Stimulated activated CD4-positive, alpha-beta T cell treated with anti-CD3 and anti-CD28 coated beads, Interleukin-4, amount 100 ng/mL, for 48 hours (primary cell): Measurements from ENCODE around the gene ANKS1B.
"Not testable (repeated sequence)": the region's sequence is repeated elsewhere in the genome, so short reads cannot be mapped to it uniquely, and the experiment has no call there.

Experiments used
- DNase-seq, 2 donors: peaks; one replicate each; pipeline ENCODE4 v3.0.0-alpha.2; 2020; ENCODE audit warnings: low read depth in 2 of 2

ANKS1B gene

DNA sequence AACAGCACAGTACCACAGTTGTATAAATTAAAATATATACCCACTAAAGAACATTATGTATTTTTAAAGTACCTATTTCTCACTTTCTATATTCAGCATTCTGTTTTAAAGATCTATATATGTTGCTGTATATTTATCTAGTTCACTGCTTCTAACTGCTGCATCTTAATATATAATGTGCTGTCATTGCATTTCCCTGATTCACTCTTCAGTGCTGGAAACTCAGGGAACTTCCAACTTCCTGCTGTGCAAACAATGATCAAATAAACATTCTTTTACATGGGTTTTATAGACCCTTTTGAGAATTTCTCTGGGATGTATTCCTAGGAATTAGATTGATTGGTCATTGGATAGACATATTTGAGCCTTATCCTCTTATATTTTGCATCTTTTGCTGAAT lies 960.5 kb downstream of the ANKS1B start:
- DNase-seq = no peak

DNA sequence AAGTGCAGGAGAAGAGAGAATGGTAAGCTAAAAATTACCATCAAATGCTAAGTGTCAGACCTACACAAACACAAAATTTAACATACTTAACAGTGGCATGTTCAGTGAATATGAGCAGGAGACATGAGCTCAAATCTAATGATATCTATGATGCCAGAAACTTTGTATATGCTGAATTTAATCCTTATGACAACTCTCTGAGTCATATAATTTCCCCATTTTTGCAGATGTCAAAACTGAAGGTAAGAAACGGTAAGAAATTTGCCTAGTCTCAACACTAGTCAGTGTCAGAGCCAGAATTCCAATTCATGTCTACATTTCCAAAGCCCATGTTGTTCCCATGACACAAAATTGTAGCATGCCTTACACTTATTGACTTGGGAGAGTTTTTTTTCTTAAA lies 963.9 kb downstream of the ANKS1B start:
- no peak for DNase-seq

DNA sequence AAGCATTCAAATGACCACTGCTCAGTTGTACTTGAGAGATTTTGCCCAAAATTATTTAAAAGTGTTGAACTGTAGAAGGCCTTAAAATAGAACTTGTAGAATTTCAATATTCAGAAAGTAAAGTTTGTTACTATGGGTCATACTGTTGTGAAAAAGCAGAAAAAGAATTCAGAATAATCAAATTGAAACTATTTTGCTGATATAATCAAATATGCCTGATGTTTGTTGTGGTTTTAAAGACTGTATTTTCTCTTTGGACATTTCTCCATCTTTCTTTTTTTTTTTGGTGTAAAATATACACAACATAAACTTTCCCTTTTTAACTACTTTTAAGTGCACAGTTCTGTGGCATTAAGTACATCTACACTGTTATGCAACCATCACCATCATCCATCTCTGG lies 964.9 kb downstream of the ANKS1B start:
- no peak for DNase-seq

DNA sequence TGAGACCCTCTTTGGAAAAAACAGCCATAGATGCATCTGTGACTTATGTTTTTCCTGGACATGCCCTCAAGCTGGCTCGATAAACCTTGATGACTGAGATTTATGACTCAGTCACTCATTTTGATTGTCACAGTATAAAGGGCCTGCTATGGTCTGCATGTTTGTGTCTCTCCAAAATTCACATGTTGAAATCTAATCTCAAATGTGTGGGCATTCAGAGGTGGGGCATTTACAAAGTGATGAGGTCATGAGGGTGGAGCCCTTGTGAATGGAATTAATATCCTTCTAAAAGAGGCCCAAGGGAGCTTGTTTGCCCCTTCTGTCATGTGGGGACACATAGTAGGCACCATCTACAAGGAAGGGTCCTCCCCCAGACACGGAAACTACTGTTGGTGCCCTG lies 966.8 kb downstream of the ANKS1B start:
- DNase-seq = no peak

DNA sequence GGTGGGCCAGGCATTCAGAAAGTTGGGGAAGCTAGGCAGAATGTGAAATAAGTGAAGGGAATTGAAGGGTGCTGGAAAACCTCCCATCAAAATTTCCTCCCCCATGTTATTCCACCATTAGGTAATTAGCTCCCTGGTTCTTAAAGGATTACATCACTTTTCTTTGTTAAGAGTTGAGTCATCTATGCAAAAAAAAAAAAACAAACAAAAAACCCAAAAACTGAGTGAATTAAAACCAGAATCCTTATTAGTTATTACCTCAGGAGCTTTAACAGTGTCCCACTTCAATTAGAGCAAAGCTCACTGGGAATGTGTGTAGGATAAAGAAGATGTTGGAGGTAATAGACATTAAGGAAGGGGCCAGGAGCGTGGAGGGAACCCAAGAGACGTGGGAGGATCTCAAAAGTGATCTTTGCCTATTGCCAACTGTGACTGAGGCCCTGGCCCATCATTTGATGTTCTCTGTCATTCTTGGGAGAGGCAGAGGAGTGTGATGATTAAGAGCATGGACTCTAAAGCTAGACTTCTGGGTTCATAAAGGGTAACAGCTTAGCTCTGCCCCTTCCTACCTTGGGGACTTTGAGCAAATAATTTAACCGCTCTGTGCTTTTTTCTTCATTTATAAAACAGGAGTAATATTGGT lies 975.0 kb downstream of the ANKS1B start:
- DNase-seq = no peak

DNA sequence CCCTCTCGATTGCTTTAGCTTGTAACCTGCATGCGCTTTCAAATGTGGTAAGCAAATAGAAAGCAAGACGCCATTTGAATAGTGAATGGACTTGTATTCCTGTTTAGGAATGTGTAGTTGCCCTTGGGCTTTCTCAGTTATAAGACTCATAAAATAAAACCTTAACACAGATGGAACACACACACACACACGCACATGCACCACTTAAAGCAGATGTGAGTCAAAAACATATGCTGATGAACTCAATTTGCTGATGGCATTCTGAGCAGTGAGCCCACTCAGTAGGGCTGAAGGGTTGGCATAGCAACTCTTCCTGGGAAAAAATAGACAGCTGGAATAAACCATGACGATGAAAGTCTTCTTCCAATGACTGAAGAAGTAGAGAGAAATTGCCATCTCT lies 979.1 kb downstream of the ANKS1B start:
- DNase-seq = no peak

DNA sequence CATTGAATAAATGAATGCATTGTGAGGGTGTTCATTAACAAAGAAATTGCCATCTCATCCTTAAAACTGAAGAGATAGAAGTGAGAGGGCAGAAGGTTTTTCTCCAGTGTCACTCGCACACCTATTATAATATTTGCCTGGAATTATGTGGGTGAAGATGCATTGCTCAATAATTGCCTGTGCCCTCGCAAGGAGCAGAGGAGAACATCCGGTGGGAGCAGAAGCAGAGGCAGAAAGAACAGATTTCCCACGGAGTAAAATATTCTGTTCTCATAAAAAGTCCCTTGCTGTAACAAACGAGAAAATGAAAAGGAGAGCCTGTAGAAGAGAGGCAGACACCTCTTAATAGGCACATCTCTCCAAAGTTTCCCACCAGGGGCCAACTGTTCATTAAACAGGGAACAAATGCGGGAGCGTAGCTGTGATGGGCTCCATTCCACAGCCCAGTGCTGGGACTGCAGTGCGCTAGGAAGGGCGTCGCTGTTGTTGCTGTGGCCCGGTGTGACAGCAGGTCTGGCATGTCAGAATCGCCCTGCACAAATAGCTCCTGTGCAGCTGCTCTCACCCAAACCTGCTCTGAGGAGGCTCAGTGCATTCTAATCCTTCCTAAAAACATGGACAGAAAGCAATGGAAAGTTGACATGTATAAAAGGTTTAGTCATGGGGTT lies 979.8 kb downstream of the ANKS1B start:
- DNase-seq = no peak

DNA sequence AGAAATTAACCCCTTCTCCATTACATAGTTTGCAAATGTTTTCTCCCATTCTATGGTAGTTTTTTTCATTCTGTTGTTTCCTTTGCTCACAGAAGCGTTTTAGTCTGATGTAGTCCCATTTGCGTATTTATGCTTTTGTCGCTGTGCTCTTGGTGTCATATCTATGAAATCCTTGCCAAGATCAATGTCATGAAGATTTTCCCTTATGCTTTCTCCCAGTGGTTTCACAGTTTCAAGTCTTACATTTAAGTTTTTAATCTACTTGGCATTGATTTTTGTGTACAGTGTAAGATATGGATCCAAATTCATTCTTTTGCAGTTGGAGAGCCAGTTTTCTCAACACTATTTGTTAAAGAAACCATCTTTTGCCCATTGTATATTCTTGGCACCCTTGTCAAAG lies 982.0 kb downstream of the ANKS1B start:
- DNase-seq = no peak

DNA sequence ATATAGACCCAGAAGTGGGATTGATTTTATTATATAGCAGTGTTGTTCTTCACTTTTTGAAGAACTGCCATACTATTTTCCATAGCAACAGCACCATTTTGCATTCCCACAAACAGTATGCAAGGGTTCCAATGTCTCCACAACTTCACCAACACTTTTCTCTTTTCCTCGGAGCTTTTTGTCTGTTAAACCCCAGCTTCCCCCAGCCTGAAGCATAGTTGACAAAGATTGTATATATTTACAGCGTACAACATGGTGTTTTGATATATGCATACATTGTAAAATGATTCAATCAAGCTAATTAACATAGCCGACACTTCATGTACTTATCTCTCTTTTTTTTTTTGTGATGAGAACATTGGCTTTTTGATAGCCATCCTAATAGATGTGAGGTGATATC lies 982.6 kb downstream of the ANKS1B start:
- no peak for DNase-seq

DNA sequence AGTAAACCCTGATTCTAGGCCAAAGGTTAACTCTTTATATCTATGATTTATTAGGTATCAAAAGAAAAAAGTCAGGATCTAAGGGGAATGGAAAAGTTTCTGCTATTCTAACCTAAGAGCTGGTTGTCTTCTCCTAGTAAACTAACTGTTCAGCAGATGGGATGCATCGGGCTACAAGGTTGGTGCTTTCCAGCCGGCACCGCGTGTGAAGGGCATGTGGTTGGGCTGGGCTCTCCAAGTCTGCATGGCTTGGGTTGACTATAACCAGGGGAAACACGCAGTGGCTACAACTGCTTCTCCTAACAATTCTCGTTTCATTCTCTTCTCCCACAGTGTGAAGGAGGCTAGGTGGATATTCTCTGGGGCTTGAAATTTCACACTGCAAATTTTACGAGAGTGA lies 985.2 kb downstream of the ANKS1B start:
- no peak for DNase-seq

DNA sequence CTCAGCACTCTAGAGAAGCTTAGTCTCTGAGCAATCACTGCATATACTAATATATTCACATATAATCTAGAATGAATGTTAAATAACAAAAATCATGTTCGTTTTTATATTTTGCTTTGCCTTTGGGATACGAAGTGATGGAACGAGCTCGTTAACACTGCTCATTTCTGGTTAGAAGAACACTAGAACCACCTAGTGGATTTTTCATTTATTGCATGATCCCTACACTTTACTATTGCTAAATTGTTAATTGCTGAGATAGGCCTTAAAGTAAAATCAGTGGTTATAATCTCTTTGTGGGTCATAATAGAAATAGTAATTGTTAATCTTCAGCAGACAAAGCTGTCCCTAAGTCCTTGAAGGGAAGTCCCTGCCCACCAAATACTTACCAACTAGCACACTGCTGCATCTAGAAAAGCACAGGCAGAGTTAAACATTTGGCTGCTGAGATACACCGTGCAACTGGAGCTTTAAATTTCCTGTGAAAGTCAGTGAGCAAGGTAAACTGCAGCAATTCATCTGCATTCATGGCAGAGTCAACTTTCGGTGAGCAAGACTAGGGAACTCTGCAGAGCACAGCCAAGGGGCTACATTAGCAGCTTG lies 985.9 kb downstream of the ANKS1B start:
- DNase-seq = no peak

DNA sequence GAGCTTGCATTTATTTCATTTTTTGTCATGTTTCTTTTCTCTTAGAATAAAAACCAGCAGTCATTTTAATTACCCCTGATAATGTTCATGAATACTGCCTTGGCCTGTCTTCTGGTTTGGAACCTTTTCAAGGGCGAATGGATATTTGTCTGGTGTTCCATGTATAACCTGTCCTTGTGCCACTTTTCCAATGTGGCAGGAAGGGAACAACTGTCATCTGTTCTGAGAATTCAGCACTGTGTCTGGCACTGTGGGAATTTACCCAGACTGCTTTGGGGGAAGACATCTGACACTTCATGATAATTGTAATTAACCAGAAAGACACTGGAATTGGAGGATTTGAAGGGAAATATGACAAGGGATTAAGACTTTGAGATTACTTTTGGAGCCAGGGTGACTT lies 986.8 kb downstream of the ANKS1B start:
- DNase-seq = no peak

DNA sequence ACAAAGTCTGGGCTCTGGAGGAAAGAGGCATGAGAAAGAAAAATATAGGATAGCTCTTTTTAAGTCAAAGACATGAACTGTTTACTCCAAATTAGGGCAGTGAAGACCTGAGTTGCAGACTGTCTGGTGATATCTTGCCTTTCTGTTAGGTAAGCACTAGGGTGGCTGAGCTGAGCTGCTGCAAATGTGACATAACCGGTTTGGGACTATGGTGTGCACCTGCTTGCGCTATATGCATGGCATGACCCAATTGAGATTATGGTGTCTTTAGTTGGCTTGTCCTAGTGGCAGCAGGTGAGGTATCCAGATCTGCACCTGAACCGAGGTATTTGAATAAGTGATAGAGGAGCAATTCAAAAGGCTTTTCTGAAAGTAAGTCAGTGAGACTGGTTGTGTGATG lies 994.1 kb downstream of the ANKS1B start:
- DNase-seq = no peak

DNA sequence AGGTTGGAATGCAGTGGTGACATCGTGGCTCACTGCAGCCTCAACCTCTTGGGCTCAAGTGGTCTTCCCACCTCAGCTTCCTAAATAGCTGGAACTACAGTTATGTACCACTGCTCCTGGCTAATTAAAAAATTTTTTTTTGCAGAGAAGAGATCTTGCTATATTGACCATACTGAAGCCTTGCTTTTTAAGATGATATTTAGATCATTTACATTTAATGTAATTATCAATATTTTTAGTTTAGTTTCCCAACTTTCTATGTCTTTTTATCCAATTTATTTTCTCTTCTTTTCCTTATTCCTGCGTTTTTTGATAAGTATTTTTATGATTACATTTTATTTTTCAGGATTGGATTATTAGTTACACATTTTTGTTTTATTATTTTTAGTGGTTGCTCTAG lies 999.6 kb downstream of the ANKS1B start:
- DNase-seq = no peak

DNA sequence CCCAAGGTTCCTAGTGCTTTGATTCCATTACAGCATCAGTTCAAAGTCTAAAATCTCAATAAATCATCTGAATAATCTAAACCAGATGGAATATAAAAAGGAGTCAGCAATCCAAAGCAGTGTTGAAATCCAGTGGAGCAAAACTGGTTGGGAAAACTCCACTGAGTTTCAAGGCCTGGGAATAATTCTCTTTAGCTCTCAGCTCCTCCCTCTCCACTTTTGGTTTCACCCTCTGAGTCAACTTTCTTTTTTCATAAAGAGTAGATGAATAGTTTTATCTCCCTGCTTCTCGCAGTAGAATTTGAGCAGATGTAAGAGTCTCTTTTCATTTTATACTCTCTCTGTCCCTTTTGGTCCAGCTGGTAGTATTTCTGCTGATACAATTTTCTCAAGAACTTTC lies 1001.1 kb downstream of the ANKS1B start:
- DNase-seq = no peak

DNA sequence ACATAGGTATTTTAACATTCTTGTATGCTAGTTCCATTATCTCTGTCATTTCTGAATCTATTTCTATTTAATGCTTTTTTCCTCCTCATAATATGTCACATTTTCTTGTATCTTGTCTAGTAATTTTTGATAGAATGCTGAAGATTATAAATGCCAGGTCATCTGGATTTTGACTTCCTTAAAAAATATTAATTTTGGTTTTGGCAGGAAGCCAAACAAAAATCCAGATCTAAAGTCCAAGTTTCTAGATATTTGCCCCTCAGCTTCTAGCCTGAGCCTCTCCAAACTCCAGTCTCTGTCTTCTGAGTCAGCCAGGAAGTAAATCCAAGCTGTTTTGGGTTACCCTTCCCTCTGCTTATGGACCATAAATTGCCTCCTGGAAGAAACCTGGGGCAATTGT lies 1004.2 kb downstream of the ANKS1B start:
- DNase-seq = no peak

DNA sequence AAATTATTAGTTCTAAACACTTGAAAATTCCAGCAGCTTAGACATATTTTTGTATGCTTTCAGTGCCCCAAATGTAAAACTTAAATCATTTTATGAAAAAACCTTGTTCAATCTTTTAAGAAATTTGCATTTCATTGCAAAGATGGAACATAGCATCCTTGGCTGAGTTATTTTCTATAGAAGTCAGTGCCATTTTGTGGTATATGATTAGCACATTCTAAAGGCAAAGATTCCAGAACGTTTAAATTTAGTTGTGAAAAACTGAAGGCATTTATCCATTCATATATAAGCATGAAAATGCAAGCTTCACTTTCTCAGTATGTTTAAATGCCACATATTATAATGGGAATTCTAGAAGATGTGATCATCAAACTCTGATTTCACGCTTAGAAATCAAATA lies 1007.5 kb downstream of the ANKS1B start:
- no peak for DNase-seq

DNA sequence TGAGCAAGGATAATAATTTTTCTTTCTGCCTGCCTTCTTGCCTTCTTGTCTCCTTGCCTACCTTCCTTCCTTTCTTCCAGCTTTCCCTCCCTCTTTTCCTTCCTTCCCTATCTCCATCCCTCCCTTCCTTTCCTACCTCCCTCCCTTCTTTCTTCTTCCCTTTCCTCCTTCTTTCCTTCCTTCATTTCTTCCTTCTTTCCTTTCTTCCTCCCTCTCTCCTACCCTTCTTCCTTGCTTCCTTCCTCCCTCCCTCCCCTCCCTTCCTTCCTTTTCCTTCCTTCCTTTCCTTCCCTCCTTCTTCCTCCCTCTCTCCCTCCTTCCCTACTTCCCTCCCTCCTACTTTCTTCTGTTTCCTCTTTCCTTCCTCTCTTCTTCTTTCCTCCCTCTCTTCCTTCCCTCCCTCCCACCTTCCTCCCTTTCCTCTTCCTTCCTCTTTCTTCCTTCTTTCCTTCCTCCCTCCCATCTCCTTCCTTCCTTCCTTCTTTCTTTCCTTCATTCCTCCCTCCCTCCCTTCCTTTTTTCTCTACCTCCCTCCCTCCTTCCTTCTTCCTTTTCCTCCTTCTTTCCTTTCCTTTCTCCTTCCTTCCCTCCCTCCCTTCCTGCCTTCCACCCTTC lies 1009.9 kb downstream of the ANKS1B start:
- no peak for DNase-seq

DNA sequence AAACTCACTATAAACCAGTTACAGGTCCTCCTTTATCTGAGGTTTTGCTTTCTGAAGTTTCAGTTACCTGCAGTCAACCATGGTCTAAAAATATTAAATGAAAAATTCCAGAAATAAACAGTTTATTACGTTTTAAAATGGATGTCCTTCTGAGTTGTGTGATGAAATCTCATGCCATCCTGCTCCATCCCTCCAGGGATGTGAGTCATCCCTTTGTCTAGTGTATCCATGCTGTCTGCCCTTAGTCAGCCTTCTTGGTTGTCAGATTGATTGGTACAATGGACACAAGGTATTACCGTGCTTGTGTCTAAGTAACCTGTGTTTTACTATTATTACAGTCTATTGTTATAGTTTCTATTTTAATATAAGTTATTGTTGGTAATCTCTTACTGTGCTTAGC lies 1011.3 kb downstream of the ANKS1B start:
- no peak for DNase-seq

DNA sequence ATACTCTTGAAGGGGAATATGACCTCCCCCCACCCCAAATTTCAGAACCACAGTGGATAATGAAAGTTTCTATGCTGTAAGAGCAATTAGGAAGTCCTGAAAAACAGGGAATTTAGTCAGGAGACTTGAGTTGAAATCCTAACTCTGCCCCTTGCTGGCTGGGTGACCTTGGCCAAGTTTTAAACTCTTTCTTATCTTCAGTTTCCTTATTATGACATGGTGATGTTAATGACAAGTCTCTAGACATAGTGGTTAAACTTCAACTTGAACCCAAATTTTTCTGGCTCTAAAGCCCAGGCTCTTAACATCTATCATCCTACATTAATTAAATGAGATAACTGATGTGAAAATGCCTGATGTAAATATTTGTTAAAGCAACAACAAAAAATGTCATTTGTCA lies 1013.8 kb downstream of the ANKS1B start:
- DNase-seq = no peak

DNA sequence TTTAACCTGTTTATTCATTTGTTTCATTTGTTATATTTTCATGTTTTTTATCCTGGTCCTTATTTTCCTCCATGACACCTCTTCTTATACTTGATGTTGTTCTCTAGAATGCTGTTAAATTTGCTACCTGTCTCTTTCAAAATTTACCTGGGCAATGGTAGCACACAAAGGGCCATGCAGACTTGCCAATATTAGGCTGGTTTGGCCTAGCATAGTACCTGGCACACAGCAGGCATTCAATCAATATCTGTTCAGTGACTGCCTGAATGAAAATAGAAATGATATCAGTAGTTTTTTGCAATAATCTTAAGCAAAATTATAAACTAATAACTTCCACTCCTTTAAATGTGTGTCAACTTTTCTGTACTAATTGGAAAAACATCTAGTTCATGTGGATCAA lies 1014.5 kb downstream of the ANKS1B start:
- no peak for DNase-seq

DNA sequence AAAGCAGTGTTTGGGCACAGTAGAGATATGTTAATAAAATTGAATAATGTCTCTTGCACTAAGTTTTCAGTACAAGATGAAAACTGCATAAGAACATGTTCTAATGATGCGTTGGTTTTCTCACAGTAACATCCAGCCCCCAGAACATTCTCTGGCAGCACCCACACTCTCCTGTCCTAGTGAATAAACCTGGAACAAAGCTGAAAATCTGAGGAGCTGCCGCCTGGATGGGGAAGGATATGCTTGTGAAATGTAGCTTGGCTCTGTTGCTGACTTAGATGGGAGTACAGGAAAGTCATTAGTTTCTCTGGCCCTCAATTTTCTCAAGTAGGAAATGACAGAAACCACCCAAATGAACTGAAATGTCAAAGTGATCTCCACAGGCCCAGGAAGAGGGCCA lies 1015.8 kb downstream of the ANKS1B start:
- no peak for DNase-seq

DNA sequence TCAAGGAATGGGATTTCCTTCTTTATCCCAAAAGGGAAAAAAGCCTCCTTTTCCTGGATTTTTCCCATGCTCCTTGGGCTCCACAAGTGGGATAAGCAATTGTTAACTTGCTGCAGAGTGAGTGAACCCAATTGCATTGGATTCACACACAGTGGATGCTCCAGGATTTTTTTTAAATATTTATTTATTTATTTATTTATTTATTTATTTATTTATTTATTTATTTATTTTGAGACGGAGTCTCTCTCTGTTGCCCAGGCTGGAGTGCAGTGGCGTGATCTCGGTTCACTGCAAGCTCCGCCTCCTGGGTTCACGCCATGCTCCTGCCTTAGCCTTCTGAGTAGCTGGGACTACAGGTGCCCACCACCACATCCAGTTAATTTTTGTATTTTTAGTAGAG lies 1027.6 kb downstream of the ANKS1B start:
- DNase-seq = not testable (repeated sequence)
